ENCODE measurements around the gene FBXW12. TPM values are rescaled to one million over a fixed set of nuclear protein-coding genes. Genes with fewer than 3 reads are reported as not detected.

The FBXW12 gene
- total RNA-seq, 1 experiment from 2014 or later = not detected

GRCh38 chr3:48441940-48442339 lies 69.9 kb downstream of the FBXW12 start:
- in situ Hi-C loops (cut with HindIII; ENCODE audit: low pct_unique_long_range_greater_than_20kb, low sequenced_read_pairs) = no loop called here
- no peak for DNase-seq (ENCODE audit: low read depth)

Other genes starting within 250 kb of the FBXW12 start
- gene CDC25A, start 183.8 kb upstream of the FBXW12 start, total RNA-seq (2014; rRNA removed; shearing (Covaris generic); ENCODE audit: low replicate concordance) = 7.7 and 12.0 TPM in 2 replicates
- gene CAMP, start 148.7 kb upstream of the FBXW12 start, total RNA-seq (2014; rRNA removed; shearing (Covaris generic); ENCODE audit: low replicate concordance) = not detected in 2 replicates
- 0.68 and 1.5 TPM in 2 replicates for gene ZNF589, start 131.1 kb upstream of the FBXW12 start, total RNA-seq (2014; rRNA removed; shearing (Covaris generic); ENCODE audit: low replicate concordance)
- 39.9 and 45.3 TPM in 2 replicates for gene NME6, start 70.9 kb upstream of the FBXW12 start, total RNA-seq (2014; rRNA removed; shearing (Covaris generic); ENCODE audit: low replicate concordance)
- not detected in 2 replicates for gene SPINK8, start 38.6 kb upstream of the FBXW12 start, total RNA-seq (2014; rRNA removed; shearing (Covaris generic); ENCODE audit: low replicate concordance)
- 17.8 and 24.8 TPM in 2 replicates for gene PLXNB1, start 57.9 kb downstream of the FBXW12 start, total RNA-seq (2014; rRNA removed; shearing (Covaris generic); ENCODE audit: low replicate concordance)
- gene CCDC51, start 67.9 kb downstream of the FBXW12 start, total RNA-seq (2014; rRNA removed; shearing (Covaris generic); ENCODE audit: low replicate concordance) = 49.6 and 59.3 TPM in 2 replicates
- gene TMA7, start 68.0 kb downstream of the FBXW12 start, total RNA-seq (2014; rRNA removed; shearing (Covaris generic); ENCODE audit: low replicate concordance) = 418 and 765 TPM in 2 replicates
- gene ATRIP, start 74.5 kb downstream of the FBXW12 start, total RNA-seq (2014; rRNA removed; shearing (Covaris generic); ENCODE audit: low replicate concordance) = 1.6 and 4.0 TPM in 2 replicates
- 118 and 132 TPM in 2 replicates for gene SHISA5, start 132.0 kb downstream of the FBXW12 start, total RNA-seq (2014; rRNA removed; shearing (Covaris generic); ENCODE audit: low replicate concordance)
- 16.9 and 23.8 TPM in 2 replicates for gene PFKFB4, start 184.6 kb downstream of the FBXW12 start, total RNA-seq (2014; rRNA removed; shearing (Covaris generic); ENCODE audit: low replicate concordance)
- gene UCN2, start 191.6 kb downstream of the FBXW12 start, total RNA-seq (2014; rRNA removed; shearing (Covaris generic); ENCODE audit: low replicate concordance) = 0.52 and 1.2 TPM in 2 replicates
- 72.6 and 84.9 TPM in 2 replicates for gene COL7A1, start 223.1 kb downstream of the FBXW12 start, total RNA-seq (2014; rRNA removed; shearing (Covaris generic); ENCODE audit: low replicate concordance)
- gene UQCRC1, start 237.4 kb downstream of the FBXW12 start, total RNA-seq (2014; rRNA removed; shearing (Covaris generic); ENCODE audit: low replicate concordance) = 232 and 416 TPM in 2 replicates
- gene TMEM89, start 249.6 kb downstream of the FBXW12 start, total RNA-seq (2014; rRNA removed; shearing (Covaris generic); ENCODE audit: low replicate concordance) = not detected in 2 replicates